Keratinocyte (primary cell): ENCODE results near the gene GPR42. TPM values are rescaled to one million over a fixed set of nuclear protein-coding genes. Genes with fewer than 3 reads are reported as not detected.

Experiments used
- DNase-seq: peaks from one replicate; pipeline ENCODE4 v3.0.0-alpha.2; 2011; ENCODE audit warnings: low read depth, missing footprints, low spot score
- FAIRE-seq: peaks from 2 replicates; lab custom pipeline; 2011; peaks lifted over from hg19 to GRCh38; lab: Jason Lieb, UNC
- H2AFZ ChIP-seq: 2 replicates; pipeline ENCODE4 v1.6.0; 2012; ENCODE audit warnings: low read length, control low read depth, inconsistent platforms; ENCODE audit not compliant: control insufficient read depth
- H3K27ac ChIP-seq: 2 replicates; pipeline ENCODE4 v1.5.1; 2011; ENCODE audit warnings: low read length; ENCODE audit not compliant: control insufficient read depth, insufficient read depth
- H3K27me3 ChIP-seq: 3 replicates; pipeline ENCODE4 v1.6.0; 2011; ENCODE audit warnings: low read length; ENCODE audit not compliant: control insufficient read depth, insufficient read depth; ENCODE audit errors: extremely low read depth
- H3K36me3 ChIP-seq, 2 experiments: 2 replicates in 1 of 2; 3 replicates in 1 of 2; pipeline ENCODE4 v1.5.1; 2011; ENCODE audit warnings: low read length in 2 of 2, mild to moderate bottlenecking in 1 of 2; ENCODE audit not compliant: control insufficient read depth in 2 of 2, insufficient read depth in 2 of 2; ENCODE audit errors: extremely low read depth in 1 of 2
- H3K4me1 ChIP-seq: 3 replicates; pipeline ENCODE4 v1.5.1; 2011; ENCODE audit warnings: low read length; ENCODE audit not compliant: control insufficient read depth, insufficient read depth; ENCODE audit errors: extremely low read depth
- H3K4me2 ChIP-seq: 3 replicates; pipeline ENCODE4 v1.6.0; 2011; ENCODE audit warnings: low read depth, low read length; ENCODE audit not compliant: control insufficient read depth, insufficient read depth; ENCODE audit errors: extremely low read depth
- H3K4me3 ChIP-seq, 3 experiments: fragments of 200-600 bp in 1 of 3; sonication (generic) in 1 of 3; 2 replicates in 2 of 3; 3 replicates in 1 of 3; pipeline ENCODE4 v1.5.1; 2011 to 2016; ENCODE audit warnings: low read length in 3 of 3, mild to moderate bottlenecking in 3 of 3, control low read depth in 2 of 3, inconsistent platforms in 1 of 3, low read depth in 1 of 3, mixed read lengths in 1 of 3, mixed run types in 1 of 3, moderate library complexity in 1 of 3; ENCODE audit not compliant: control insufficient read depth in 2 of 3, insufficient read depth in 2 of 3; ENCODE audit errors: extremely low read depth in 1 of 3
- H3K79me2 ChIP-seq: 2 replicates; pipeline ENCODE4 v1.6.0; 2012; ENCODE audit warnings: low read length; ENCODE audit not compliant: control insufficient read depth, insufficient read depth
- H3K9ac ChIP-seq: 3 replicates; pipeline ENCODE4 v1.6.0; 2011; ENCODE audit warnings: low read length; ENCODE audit not compliant: control insufficient read depth, insufficient read depth; ENCODE audit errors: extremely low read depth
- H3K9me1 ChIP-seq: 3 replicates; pipeline ENCODE4 v1.6.0; 2011; ENCODE audit warnings: low read length; ENCODE audit not compliant: control insufficient read depth, insufficient read depth; ENCODE audit errors: extremely low read depth
- H3K9me3 ChIP-seq: 2 replicates; pipeline ENCODE4 v1.5.1; 2012; ENCODE audit warnings: low read depth, low read length; ENCODE audit not compliant: control insufficient read depth
- H4K20me1 ChIP-seq: 3 replicates; pipeline ENCODE4 v1.6.0; 2011; ENCODE audit warnings: low read length; ENCODE audit not compliant: control insufficient read depth, insufficient read depth; ENCODE audit errors: extremely low read depth
- CTCF ChIP-seq, 3 experiments: IDR thresholded peaks in 1 of 3; conservative IDR thresholded peaks in 1 of 3; optimal IDR thresholded peaks in 1 of 3; 2 replicates in 2 of 3; 3 replicates in 1 of 3; pipeline versions ENCODE3 to v1.5.1; 2011; ENCODE audit warnings: low read length in 3 of 3, mild to moderate bottlenecking in 3 of 3, moderate library complexity in 2 of 3, control low read depth in 1 of 3, inconsistent platforms in 1 of 3; ENCODE audit not compliant: insufficient read depth in 2 of 3; ENCODE audit errors: extremely low read depth in 1 of 3
- EZH2 ChIP-seq: IDR thresholded peaks from one replicate; pipeline ENCODE4 v1.6.1; 2012; ENCODE audit warnings: inconsistent platforms, mild to moderate bottlenecking, low read length, moderate library complexity
- dilution Hi-C: fragments of 300-500 bp; cut with MboI; formaldehyde crosslinking; loops from one replicate; pipeline ENCODE4 v1.7.0; 2020; ENCODE audit warnings: low sequenced_read_pairs; ENCODE audit not compliant: extremely low pct_ligation_motif_present
- polyA plus RNA-seq, 5 experiments: library from polyadenylated mRNA; depleted of rRNA in 3 of 5; stranded (reverse) in 3 of 5; stranded (forward) in 1 of 5; unstranded in 1 of 5; fragments of >200 nt; gene quantifications; 1 replicate in 1 of 5; 2 replicates in 3 of 5; 3 replicates in 1 of 5; pipeline versions ENCODE4 v1.2.1 to v1.2.3, GENCODE V29; 2011 to 2012; ENCODE audit warnings: missing spikeins in 2 of 5, low read depth in 1 of 5, low replicate concordance in 1 of 5

Gene GPR42
- polyA plus RNA-seq, 1 donor (not counting 4 experiments of a cell fraction or from before 2014, with no cell fraction given): not detected

DNA sequence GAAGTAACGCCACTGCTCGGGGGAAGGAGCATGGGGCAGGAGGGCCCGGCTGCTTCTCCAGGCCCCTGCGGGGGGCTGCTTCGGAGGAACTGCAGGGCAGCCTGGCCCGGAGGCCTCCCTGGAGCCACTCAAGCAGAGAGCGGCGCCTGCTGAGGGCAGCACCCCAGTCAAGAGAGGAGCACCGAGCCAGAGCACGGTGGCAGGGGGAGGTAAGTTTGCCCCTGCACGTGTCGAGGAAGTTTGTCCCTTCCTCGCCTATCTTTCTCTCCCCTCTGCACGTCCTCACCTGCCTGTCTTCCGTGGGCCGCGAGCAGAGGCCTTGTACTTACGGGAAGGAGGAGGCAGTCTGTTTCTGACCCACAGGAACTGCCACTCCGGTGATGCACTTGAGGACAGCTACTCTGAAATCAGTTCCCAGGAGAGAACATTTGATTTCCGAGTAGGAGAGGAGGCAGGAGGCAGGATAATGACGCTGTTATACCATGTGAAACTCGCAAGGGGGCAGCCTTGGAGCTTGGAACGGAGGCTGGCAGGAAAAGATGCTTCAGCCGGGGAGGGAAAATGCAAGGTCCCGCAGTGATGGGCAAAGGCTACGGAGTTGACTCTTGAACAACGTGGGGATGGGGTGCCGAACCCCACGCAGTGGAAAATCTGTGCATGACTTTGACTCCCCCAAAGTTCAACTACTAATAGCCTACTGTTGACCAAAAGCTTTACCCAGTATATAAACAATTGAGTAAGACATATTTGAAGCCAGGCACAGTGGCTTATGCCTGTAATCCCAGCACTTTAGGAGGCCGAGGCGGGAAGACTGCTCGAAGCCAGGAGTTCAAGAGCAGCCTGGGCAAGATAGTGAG, 18.2 kb upstream of the GPR42 start:
- peaks cover 10% of the 10 kb centered on the region for H3K27me3 ChIP-seq
- TF ChIP-seq CTCF (optimal IDR thresholded peaks at IDR 0.05 in 1 of 3, IDR thresholded peaks at IDR 0.05 in 1 of 3, conservative IDR thresholded peaks at IDR 0.05 in 1 of 3; ENCODE audit: extremely low read depth in 1 of 3, insufficient read depth in 2 of 3, low read length in 3 of 3) (peak; percentile 78 to 92 (median 90)), EZH2 (no peak)
- H3K9ac ChIP-seq: no peak overlapping the region
- dilution Hi-C loops: loop anchor here (5.0 kb wide), 1 partner anchor 80 kb away; no protein-coding TSS in a partner anchor
- H3K9me3 ChIP-seq: no peaks in the 10 kb centered on the region
- FAIRE-seq (peak; percentile 81), DNase-seq (peak; percentile 53)
- no peak overlapping the region for H3K27ac ChIP-seq
- peak overlapping the region; percentile 12 for H3K4me2 ChIP-seq
- H4K20me1 ChIP-seq: no peaks in the 10 kb centered on the region
- H3K36me3 ChIP-seq: no peaks in the 10 kb centered on the region
- no peak overlapping the region for H3K4me3 ChIP-seq
- H3K79me2 ChIP-seq: no peaks in the 10 kb centered on the region
- H3K9me1 ChIP-seq: no peaks in the 10 kb centered on the region
- peak overlapping the region; percentile 70 for H2AFZ ChIP-seq
- H3K4me1 ChIP-seq: no peaks in the 10 kb centered on the region

DNA sequence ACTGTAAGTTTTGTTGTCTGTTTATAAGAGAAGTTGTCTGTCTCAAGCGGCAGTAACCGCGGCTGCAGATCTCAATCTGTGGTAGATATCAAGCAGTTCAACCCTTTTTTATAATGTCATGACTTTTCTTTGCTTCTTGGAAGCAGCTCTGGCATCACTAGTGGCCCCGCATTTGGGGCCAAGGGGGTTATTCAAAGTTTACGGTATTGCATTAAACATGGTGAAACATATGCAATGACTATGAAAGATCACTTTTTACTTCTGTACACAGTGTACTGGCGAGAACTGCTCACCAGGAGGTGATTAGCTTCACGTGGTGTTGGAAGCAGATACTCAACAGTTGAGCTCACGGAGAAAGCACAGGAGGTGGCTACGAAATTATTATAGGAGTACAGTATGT, 17.2 kb upstream of the GPR42 start:
- Histone ChIP-seq H2AFZ (no peak overlapping the region), H3K27ac (no peak overlapping the region), H3K79me2 (no peaks in the 10 kb centered on the region), H3K36me3 (no peaks in the 10 kb centered on the region), H4K20me1 (no peaks in the 10 kb centered on the region), H3K9me3 (no peaks in the 10 kb centered on the region), H3K27me3 (peaks cover 10% of the 10 kb centered on the region), H3K9ac (no peak overlapping the region), H3K9me1 (no peaks in the 10 kb centered on the region), H3K4me1 (no peaks in the 10 kb centered on the region), H3K4me2 (no peak overlapping the region), H3K4me3 (no peak overlapping the region)
- FAIRE-seq (no peak), DNase-seq (no peak)
- dilution Hi-C loops: loop anchor here (5.0 kb wide), 1 partner anchor 79 kb away; no protein-coding TSS in a partner anchor
- TF ChIP-seq EZH2 (no peak), CTCF (optimal IDR thresholded peaks at IDR 0.05 in 1 of 3, IDR thresholded peaks at IDR 0.05 in 1 of 3, conservative IDR thresholded peaks at IDR 0.05 in 1 of 3; ENCODE audit: extremely low read depth in 1 of 3, insufficient read depth in 2 of 3, low read length in 3 of 3) (no peak)
